Fibroblast of upper back skin (primary cell): ENCODE measurements around the gene XPR1.
A peak's percentile ranks its signal among the peaks of the same experiment; 100 is the strongest.

Source experiments
- DNase-seq: peaks from one replicate; pipeline ENCODE4 v3.0.0-alpha.2; 2013

Gene XPR1

DNA sequence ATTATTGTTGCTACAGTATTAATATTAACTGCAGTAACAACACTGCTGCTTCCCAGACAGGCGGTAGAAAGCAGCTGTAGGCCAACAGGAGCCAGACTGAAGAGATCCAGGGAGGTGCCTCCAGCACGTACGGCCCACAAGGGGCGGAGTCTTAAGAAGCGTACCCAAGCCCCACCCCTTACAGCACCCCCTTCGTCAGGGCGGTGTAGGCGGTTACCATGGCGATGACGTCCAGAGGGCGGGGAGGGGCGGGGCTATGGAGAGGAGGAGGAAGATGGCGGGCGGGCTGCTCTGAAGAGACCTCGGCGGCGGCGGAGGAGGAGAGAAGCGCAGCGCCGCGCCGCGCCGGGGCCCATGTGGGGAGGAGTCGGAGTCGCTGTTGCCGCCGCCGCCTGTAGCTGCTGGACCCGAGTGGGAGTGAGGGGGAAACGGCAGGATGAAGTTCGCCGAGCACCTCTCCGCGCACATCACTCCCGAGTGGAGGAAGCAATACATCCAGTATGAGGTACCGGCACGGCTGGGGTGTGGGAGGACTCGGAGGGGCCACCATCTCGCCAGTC lies at the start of gene XPR1:
TSS of gene XPR1 (plus strand) at position 257 of the 560 bp plus-strand sequence. CDS start at position 437, 180 bp downstream.
- DNase-seq, result peak; percentile 99

GRCh38 chr1:180584869-180585268 lies 47.0 kb upstream of the XPR1 start:
- no peak for DNase-seq

DNA sequence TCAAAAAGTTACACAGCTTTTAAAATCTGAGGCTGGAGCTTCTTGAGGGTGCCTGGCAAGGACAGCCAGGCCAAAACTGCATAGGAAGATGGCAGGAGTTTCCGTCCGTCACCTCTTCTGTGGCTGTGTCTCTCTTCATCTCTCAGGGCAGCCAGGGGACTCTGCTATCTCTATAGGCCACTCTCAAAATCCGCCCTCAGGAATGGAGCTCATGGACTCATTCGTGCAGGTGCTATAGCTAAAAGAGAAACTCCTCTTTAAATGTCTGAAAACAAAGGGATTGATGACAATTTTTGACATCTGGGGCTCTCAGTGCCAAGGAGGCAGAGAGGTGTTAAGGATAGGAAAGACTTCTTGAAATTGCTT lies 45.8 kb upstream of the XPR1 start:
- no peak for DNase-seq

GRCh38 chr1:180586671-180587155 lies 45.1 kb upstream of the XPR1 start:
- DNase-seq, result peak; percentile 80

DNA sequence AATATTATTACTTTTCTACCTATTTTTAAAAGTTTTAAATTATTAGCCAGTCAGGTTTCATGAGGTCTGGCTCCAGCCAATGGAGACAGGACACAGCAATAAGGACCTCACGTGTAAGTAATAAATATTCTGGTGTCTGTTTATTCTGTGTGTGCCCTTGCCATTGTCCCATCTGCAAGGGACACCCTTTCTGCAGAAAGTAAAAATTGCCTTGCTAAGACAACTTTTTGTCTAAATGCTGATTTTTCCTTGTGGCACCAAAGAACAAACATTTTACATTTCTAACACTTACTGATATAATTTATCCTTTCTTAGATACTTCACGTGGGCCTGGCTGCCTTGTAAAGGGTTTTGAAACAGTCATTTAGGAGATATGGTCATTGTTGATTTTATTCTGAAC lies 43.7 kb upstream of the XPR1 start:
- DNase-seq, result no peak

- no peak for DNase-seq
Measured at GRCh38 chr1:180590889-180591288, 40.9 kb upstream of the XPR1 start.

- DNase-seq, result no peak
Measured at GRCh38 chr1:180593382-180593781, 38.4 kb upstream of the XPR1 start.

DNA sequence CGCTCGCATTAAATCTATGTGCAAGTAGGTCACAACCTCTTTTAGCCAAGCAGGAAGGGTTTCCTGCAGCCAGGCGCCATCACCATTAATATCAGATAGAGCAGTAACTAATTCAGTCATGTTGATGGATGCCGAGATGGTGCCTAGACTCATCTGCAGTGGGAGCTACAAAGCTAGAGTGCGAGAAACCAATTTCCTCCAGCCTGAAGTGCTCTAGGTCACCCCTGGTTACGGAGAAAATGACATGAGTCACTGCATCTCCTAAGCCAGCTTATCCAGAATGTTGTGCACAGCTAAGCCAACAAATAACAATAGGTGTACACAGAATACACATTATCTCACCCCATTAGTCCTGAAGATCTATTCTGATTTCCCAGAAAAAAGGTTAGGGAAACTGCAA lies 37.1 kb upstream of the XPR1 start:
- DNase-seq, result no peak

DNA sequence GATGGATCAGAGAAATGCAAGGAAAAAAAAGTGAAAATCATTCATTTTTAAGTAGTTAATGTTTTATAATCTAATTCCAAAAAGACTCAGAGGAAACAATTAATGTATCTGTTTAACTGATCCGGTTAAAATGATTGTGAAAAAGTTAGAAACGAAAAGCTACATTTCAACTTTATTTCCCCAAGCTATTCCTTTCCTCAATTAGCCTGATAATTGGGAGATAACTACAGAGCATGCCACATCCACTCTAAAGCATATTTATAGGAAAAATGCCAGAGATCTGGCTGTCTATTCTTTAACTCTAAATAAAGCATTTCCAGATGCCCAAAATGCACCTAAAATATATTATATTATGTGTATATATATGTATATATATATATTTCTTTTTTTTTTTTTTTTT lies 35.9 kb upstream of the XPR1 start:
- DNase-seq, result no peak

DNA sequence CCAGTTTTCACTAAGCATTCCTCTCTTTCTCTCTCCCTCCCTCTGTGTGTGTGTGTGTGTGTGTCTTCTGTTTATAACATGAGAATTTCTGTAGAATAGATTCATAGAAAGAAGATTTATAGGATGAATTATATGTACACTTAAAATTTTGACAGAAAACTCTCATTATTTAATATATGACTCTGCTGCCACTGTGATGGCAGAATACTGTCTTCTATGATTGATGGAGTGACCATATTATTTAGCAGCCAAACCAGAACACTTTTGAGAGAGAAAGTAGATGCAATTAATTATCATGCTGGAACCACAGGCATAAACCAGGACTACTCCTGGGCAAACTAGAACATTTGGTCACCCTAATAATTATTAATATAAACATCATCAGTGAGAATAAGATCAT lies 34.3 kb upstream of the XPR1 start:
- no peak for DNase-seq

GRCh38 chr1:180598333-180598974 lies 33.4 kb upstream of the XPR1 start:
- DNase-seq, result no peak

DNA sequence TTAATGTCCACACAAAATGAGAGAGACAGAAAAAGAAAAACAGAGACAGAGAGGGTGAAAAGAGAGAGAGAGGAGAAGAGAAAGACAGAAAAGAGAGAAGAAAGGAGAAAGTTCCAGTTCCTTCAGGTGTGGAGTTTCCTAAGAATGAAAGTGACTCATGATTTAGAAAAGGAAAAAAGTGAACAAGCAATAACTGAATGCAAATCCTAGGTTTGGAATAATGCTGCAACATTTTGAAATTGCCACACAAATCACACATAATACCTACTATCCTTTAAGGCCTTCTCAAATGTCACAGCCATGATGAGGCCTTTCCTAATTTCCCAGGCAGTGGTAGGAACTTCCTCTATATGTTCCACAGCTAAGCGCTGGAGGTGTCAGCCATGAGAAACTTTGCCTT lies 31.5 kb upstream of the XPR1 start:
- DNase-seq, result no peak

DNA sequence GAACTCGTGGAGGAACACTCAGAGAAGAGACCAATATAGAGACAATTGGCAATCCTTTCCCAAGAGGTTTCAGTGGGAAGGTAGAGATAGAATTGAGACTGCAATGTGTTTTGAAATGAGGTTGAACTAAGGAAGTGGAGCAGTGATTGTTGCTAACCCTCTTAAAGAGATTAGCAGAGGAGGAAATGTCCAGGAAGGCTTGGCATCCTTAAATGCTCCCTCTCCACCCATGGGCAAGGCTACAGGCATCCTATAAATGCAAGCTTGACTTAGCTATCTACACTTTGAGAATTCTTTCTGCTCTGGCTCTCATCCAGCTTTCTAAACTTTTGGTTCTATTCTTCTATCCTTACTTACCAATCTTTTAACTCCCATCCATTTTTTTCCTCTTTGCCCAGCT lies 30.3 kb upstream of the XPR1 start:
- DNase-seq, result no peak

DNA sequence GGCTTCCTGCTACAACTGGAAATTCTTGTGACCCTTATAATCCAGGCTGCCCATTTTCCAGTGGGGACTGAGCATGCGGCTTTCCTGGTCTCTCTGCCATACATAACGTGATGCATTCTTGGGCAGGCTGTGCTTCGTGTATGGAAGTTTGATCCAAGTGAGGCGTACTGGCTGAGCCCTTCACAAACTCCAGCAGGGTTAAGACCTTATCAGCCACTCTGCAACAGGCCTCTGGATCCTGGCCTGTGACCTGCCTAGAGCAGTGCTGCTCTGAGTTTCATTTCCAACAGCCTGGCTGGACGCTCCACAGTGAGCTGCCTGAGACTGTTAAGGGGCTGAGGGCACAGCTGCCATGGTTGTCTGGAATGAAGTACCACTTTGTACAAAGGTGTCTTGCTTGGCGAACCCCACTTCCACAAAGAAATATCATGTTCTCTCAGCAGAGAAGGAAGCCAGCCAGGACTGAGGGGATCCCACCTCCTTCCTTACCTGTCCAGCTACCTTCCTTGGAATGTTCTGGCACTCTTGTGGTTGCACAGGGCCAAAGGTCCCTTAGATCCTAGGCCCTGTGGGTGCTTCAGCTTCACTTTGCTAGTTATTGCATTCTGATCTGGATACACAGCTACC lies 28.5 kb upstream of the XPR1 start:
- no peak for DNase-seq

DNA sequence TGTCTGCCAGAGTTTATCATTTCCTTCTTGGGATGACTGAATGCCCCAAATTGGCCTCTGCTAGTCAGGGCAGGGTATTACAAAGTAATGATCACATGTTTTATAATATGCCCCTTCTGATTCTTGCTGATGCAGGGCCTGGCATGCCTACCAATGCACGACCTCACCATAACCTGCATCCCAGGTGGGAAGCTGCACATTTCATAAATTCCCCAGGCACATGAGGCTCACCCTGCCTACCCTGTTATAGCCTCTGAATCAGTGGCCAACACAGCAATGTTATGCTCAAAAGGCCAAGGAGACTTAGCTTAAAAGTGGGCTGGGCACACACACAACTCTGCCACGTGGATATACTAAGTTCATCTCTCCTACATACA lies 28.0 kb upstream of the XPR1 start:
- no peak for DNase-seq

DNA sequence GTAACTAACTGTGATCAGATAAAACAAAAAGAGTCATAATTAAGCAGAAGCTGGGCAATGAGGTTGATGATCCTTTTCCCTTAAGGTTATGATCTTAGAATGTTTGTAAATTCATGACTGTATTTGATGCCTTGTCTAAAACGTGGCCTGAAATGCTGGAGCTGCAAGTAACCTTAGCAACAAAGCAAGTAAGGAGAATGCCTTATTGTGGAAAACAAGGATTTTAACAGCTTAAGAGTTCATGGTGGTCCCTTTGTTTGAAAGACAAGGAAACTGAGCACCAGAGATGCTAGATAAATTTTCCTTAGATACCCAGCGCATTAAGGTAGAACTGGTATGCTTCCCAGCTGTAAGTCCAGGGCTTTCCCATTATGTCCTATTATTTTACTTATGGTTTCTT lies 25.7 kb upstream of the XPR1 start:
- no peak for DNase-seq

GRCh38 chr1:180609643-180610555 lies 21.9 kb upstream of the XPR1 start:
- peak; percentile 31 for DNase-seq

DNA sequence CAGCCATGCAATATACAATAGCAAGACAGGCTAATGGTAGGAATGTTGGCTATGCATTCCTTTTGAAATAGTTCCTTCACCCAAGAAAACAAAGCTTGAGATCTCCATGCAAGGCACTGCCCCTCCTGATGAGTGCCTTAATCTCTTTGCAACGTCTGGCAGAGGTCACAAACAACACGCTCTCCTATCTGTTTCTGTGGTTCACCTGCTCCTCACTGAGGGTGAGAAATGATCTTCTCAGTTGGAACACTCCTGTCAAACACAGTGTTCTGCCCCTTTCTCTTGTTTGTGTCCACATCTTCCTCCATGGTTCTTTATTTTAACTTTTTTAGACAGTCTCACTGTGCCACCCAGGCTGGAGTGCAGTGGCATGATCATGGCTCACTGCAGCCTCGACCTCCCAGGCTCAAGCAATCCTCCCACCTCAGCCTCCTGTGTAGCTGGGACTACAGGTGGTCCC lies 21.2 kb upstream of the XPR1 start:
- DNase-seq, result no peak

GRCh38 chr1:180611016-180611930 lies 20.5 kb upstream of the XPR1 start:
- peak; percentile 36 for DNase-seq

GRCh38 chr1:180612632-180613031 lies 19.2 kb upstream of the XPR1 start:
- no peak for DNase-seq

DNA sequence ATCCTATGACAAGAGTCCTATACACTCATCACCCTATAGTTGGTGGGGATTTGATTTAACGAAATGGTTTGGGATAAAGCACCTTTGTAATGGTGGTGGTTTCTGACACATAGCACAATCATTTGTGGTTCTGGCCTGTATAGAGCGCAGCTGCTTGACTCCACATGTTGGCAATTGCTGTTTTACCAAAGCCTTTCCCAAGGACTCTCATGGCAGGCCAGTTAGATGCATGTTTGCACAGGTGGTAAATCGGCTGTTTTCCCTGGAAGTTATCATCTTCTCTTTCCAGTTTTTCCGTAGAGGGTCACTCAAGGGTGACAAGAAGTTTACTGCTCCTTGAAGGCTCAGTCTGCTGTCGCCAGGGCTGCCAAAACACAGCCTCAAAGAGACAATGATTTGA lies 17.1 kb upstream of the XPR1 start:
- no peak for DNase-seq
